GM12878 (cell line): ENCODE results near the gene FOXL1. TPM values are rescaled to one million over a fixed set of nuclear protein-coding genes. Genes with fewer than 3 reads are reported as not detected.

Experiments used
- ATAC-seq: fragments of 200-7000 bp; cut with Tn5 transposase; 3 replicates; pipeline ENCODE4 v1.9.1; 2020; ENCODE audit warnings: mild to moderate bottlenecking, moderate library complexity
- BruUV-seq: library from RNA; stranded (reverse); fragments of 400-500 nt; replicated peaks from 2 replicates; lab custom pipeline; 2021; lab: Mats Ljungman, UMichigan
- CTCF ChIA-PET: fragments of 300-600 bp; sonication (Branson Sonifier 250); formaldehyde crosslinking; extraction: SDS; loops from one replicate; lab custom pipeline; 2021; ENCODE audit warnings: inconsistent platforms; lab: Yijun Ruan, JAX
- POLR2A ChIA-PET: fragments of 350-600 bp; formaldehyde crosslinking; extraction: SDS; loops from one replicate; lab custom pipeline; 2021; ENCODE audit warnings: inconsistent platforms; lab: Charles Lee
- RAD21 ChIA-PET: fragments of 300-600 bp; sonication (Branson Sonifier 250); formaldehyde crosslinking; loops from one replicate; lab custom pipeline; 2023; ENCODE audit warnings: antibody characterized with exemption; ENCODE audit not compliant: unreplicated experiment; lab: Charles Lee
- SMC1A ChIA-PET: fragments of 300-600 bp; sonication (Branson Sonifier 250); formaldehyde crosslinking; loops from one replicate; lab custom pipeline; 2023; ENCODE audit not compliant: unreplicated experiment, uncharacterized antibody; lab: Charles Lee
- DNase-seq: peaks from one replicate; pipeline ENCODE4 v3.0.0-alpha.2; 2011; ENCODE audit warnings: low read depth, low spot score
- FAIRE-seq: peaks from 3 replicates; lab custom pipeline; 2011; peaks lifted over from hg19 to GRCh38; lab: Jason Lieb, UNC
- H2AFZ ChIP-seq: 2 replicates; pipeline ENCODE4 v1.6.0; 2011; ENCODE audit warnings: low read depth, low read length, control low read depth; ENCODE audit not compliant: control insufficient read depth
- H3K27ac ChIP-seq: 2 replicates; pipeline ENCODE4 v1.5.1; 2011; ENCODE audit warnings: control low read depth; ENCODE audit not compliant: control insufficient read depth, insufficient read depth
- H3K27me3 ChIP-seq, 2 experiments: replicated peaks in 1 of 2; 2 replicates each; pipeline versions ENCODE4 v1.6.0 to v1.6.1; 2011; ENCODE audit warnings: low read length in 1 of 2; ENCODE audit not compliant: control insufficient read depth in 2 of 2, insufficient read depth in 2 of 2
- H3K36me3 ChIP-seq, 2 experiments: 2 replicates each; pipeline ENCODE4 v1.5.1; 2011; ENCODE audit warnings: low read length in 1 of 2; ENCODE audit not compliant: control insufficient read depth in 2 of 2, insufficient read depth in 2 of 2
- H3K4me1 ChIP-seq: 2 replicates; pipeline ENCODE4 v1.6.1; 2011; ENCODE audit warnings: mild to moderate bottlenecking, low read length, moderate library complexity, mixed read lengths; ENCODE audit not compliant: control insufficient read depth, insufficient read depth
- H3K4me2 ChIP-seq: 2 replicates; pipeline ENCODE4 v1.6.0; 2011; ENCODE audit warnings: control low read depth; ENCODE audit not compliant: control insufficient read depth, insufficient read depth
- H3K4me3 ChIP-seq: fragments of 200-600 bp; sonication (generic); 2 replicates; pipeline ENCODE4 v1.5.1; 2016
- H3K79me2 ChIP-seq: 2 replicates; pipeline ENCODE4 v1.6.0; 2011; ENCODE audit warnings: low read length; ENCODE audit not compliant: control insufficient read depth, insufficient read depth
- H3K9ac ChIP-seq: 2 replicates; pipeline ENCODE4 v1.8.0; 2011; ENCODE audit warnings: low read length, control low read depth, mixed read lengths; ENCODE audit not compliant: control insufficient read depth, insufficient read depth
- H3K9me3 ChIP-seq: replicated peaks from 3 replicates; pipeline ENCODE4 v1.5.1; 2011; ENCODE audit warnings: mild to moderate bottlenecking, low read length; ENCODE audit not compliant: control insufficient read depth, insufficient read depth
- H4K20me1 ChIP-seq: 2 replicates; pipeline ENCODE4 v1.6.0; 2011; ENCODE audit not compliant: control insufficient read depth, insufficient read depth
- CBFB ChIP-seq: IDR thresholded peaks from 2 replicates; pipeline ENCODE4 v1.6.1; 2016; ENCODE audit warnings: antibody characterized with exemption, low read depth
- CHD4 ChIP-seq: fragments of 200-600 bp; sonication (generic); IDR thresholded peaks from 2 replicates; pipeline ENCODE4 v1.6.1; 2016; ENCODE audit warnings: mild to moderate bottlenecking
- CREM ChIP-seq: IDR thresholded peaks from 2 replicates; pipeline ENCODE4 v1.6.1; 2014; ENCODE audit warnings: antibody characterized with exemption, low read depth
- GATAD2B ChIP-seq: fragments of 450-650 bp; conservative IDR thresholded peaks from 2 replicates; pipeline ENCODE4 v1.6.1; 2017; ENCODE audit warnings: low read depth, mild to moderate bottlenecking, moderate library complexity
- HDGF ChIP-seq: fragments of 450-650 bp; IDR thresholded peaks from 2 replicates; pipeline ENCODE4 v1.6.1; 2016; ENCODE audit warnings: antibody characterized with exemption
- JUNB ChIP-seq: IDR thresholded peaks from 2 replicates; pipeline ENCODE4 v1.6.1; 2016; ENCODE audit warnings: antibody characterized with exemption, mild to moderate bottlenecking
- KDM1A ChIP-seq: fragments of 200-600 bp; sonication (generic); IDR thresholded peaks from 2 replicates; pipeline ENCODE4 v1.6.1; 2016; ENCODE audit warnings: borderline replicate concordance
- MLLT1 ChIP-seq: fragments of 450-650 bp; IDR thresholded peaks from 2 replicates; pipeline ENCODE4 v1.6.1; 2016; ENCODE audit warnings: mild to moderate bottlenecking
- NBN ChIP-seq: fragments of 450-650 bp; IDR thresholded peaks from 2 replicates; pipeline ENCODE4 v1.6.1; 2016
- NFIC ChIP-seq: IDR thresholded peaks from 2 replicates; pipeline ENCODE4 v1.6.1; 2012; ENCODE audit warnings: low read depth, mild to moderate bottlenecking, inconsistent platforms, low read length, moderate library complexity
- NR2F1 ChIP-seq: fragments of 450-650 bp; conservative IDR thresholded peaks from 2 replicates; pipeline ENCODE4 v1.6.1; 2017; ENCODE audit warnings: mild to moderate bottlenecking
- NRF1 ChIP-seq: conservative IDR thresholded peaks from 2 replicates; pipeline ENCODE4 v1.6.1; 2011; ENCODE audit warnings: mild to moderate bottlenecking, low read depth, low read length, improper control_type of control experiment
- RAD51 ChIP-seq: fragments of 450-650 bp; IDR thresholded peaks from 2 replicates; pipeline ENCODE4 v1.6.1; 2016; ENCODE audit warnings: moderate library complexity, mild to moderate bottlenecking, inconsistent platforms
- RELA ChIP-seq: fragments of 450-650 bp; IDR thresholded peaks from 2 replicates; pipeline ENCODE4 v1.8.0; 2014; ENCODE audit warnings: borderline replicate concordance; ENCODE audit not compliant: partially characterized antibody
- REST ChIP-seq: IDR thresholded peaks from 2 replicates; pipeline ENCODE4 v1.6.1; 2012; ENCODE audit warnings: mild to moderate bottlenecking, low read depth, low read length
- SMC3 ChIP-seq: IDR thresholded peaks from 2 replicates; pipeline ENCODE4 v1.6.1; 2011; ENCODE audit warnings: low read length, improper control_type of control experiment, borderline replicate concordance
- SPI1 ChIP-seq: IDR thresholded peaks from 2 replicates; pipeline ENCODE4 v1.6.1; 2011; ENCODE audit warnings: low read depth, mild to moderate bottlenecking, low read length, moderate library complexity, borderline replicate concordance; ENCODE audit not compliant: insufficient read depth
- ZNF217 ChIP-seq: fragments of 450-650 bp; IDR thresholded peaks from 2 replicates; pipeline ENCODE4 v1.6.1; 2017; ENCODE audit warnings: antibody characterized with exemption, mild to moderate bottlenecking
- ZNF24 ChIP-seq: fragments of 450-650 bp; IDR thresholded peaks from 2 replicates; pipeline ENCODE4 v1.6.1; 2017; ENCODE audit warnings: antibody characterized with exemption, mild to moderate bottlenecking
- WGBS: methylation state at CpG from one replicate; pipeline ENCODE4 v1.1.6; 2016; ENCODE audit warnings: low lambda C conversion rate; ENCODE audit not compliant: insufficient replicate concordance, insufficient coverage; ENCODE audit errors: missing lambda C conversion rate; 5-methylcytosine and 5-hydroxymethylcytosine counted together
- in situ Hi-C: fragments of 300-500 bp; cut with MboI; formaldehyde crosslinking; loops from 9 replicates; pipeline ENCODE4 v1.14.3; 2018; ENCODE audit warnings: mixed read lengths
- intact Hi-C: fragments of 100-400 bp; cut with micrococcal nuclease; formaldehyde crosslinking; loops from one replicate; pipeline ENCODE4 v1.14.2; 2022; ENCODE audit not compliant: unreplicated experiment
- polyA plus RNA-seq, 11 experiments: library from polyadenylated mRNA; depleted of rRNA in 4 of 11; unstranded in 6 of 11; stranded (reverse) in 5 of 11; fragments of >200 nt; fragmentation: Nextera tagmentation in 4 of 11; fragmentation: Illumina TruSeq in 1 of 11; extraction: Ambion mirVana in 4 of 11; extraction: Trizol in 1 of 11; gene quantifications; 1 replicate in 1 of 11; 2 replicates in 10 of 11; pipeline versions ENCODE4 v1.2.1 to v1.2.3, GENCODE V29; 2011 to 2016; ENCODE audit warnings: inconsistent platforms in 2 of 11, missing spikeins in 2 of 11, low read depth in 1 of 11
- total RNA-seq, 4 experiments: library from RNA; depleted of rRNA in 3 of 4; stranded (reverse); fragments of >200 nt in 3 of 4; fragmentation: Illumina TruSeq in 1 of 4; extraction: Trizol in 1 of 4; gene quantifications; 2 replicates each; pipeline versions ENCODE4 v1.2.1 to v1.2.3, GENCODE V29; 2013 to 2021

Gene FOXL1
- total and polyA plus RNA-seq, 10 of the 15 experiments (the other 5 are each of a cell fraction or from before 2014, with no cell fraction given): 0.05 TPM; not detected in 9

GRCh38 chr16:86593913-86594620 is 15.7 kb downstream of the FOXL1 start:
- no peaks in the 10 kb centered on the region for H3K9me3 ChIP-seq
- 34% methylated on average over 13 of the region's 13 CpGs for WGBS
- DNase-seq (no peak), ATAC-seq (no peak), FAIRE-seq (no peak)
- no peak overlapping the region for H3K4me2 ChIP-seq
- no peaks in the 10 kb centered on the region for H3K36me3 ChIP-seq
- no peak overlapping the region for H3K4me3 ChIP-seq
- intact Hi-C loops: no loop called here
- ChIA-PET SMC1A (interaction anchor here (1.8 kb wide), 1 partner anchor 21 kb away, joined by 5 read pairs; no protein-coding TSS in a partner anchor), POLR2A (no interaction called here), CTCF (interaction anchor here (1.0 kb wide), 1 partner anchor 10 kb away, joined by 3 read pairs; no protein-coding TSS in a partner anchor), RAD21 (no interaction called here)
- in situ Hi-C loops: no loop called here
- peaks cover 2 to 4% of the 10 kb centered on the region in 2 experiments; a peak in 3 of 4 replicates for H3K27me3 ChIP-seq
- no peak overlapping the region for H3K27ac ChIP-seq
- no peaks in the 10 kb centered on the region for H3K79me2 ChIP-seq
- no peaks in the 10 kb centered on the region for H3K4me1 ChIP-seq
- H2AFZ ChIP-seq: no peak overlapping the region
- TF ChIP-seq SMC3: no peak
- TF ChIP-seq MLLT1: no peak
- TF ChIP-seq RAD51: no peak
- no peak for TF ChIP-seq JUNB
- no peak for TF ChIP-seq NR2F1
- no peak for TF ChIP-seq CHD4
- no peak for TF ChIP-seq SPI1
- no peak for TF ChIP-seq CBFB
- TF ChIP-seq ZNF217: no peak
- no peak for TF ChIP-seq NFIC
- TF ChIP-seq KDM1A: no peak
- TF ChIP-seq RELA: no peak
- TF ChIP-seq HDGF: no peak
- TF ChIP-seq ZNF24: no peak
- TF ChIP-seq NBN: no peak
- TF ChIP-seq GATAD2B: no peak
- TF ChIP-seq NRF1: no peak
- TF ChIP-seq CREM: no peak
- no peak for TF ChIP-seq REST
- no peak overlapping the region for H3K9ac ChIP-seq
- no peaks in the 10 kb centered on the region for H4K20me1 ChIP-seq
- no TSS peak for BruUV-seq
